H1 (cell line): Measurements from ENCODE around the gene CD164L2. TPM values are rescaled to one million over a fixed set of nuclear protein-coding genes. Genes with fewer than 3 reads are reported as not detected.
A peak's percentile ranks its signal among the peaks of the same experiment; 100 is the strongest.

Source experiments
- CTCF ChIA-PET: fragments of 300-600 bp; sonication (Branson Sonifier 250); formaldehyde crosslinking; loops from one replicate; lab custom pipeline; 2021; ENCODE audit not compliant: partially characterized antibody; lab: Charles Lee
- POLR2A ChIA-PET: fragments of 300-600 bp; sonication (Branson Sonifier 250); formaldehyde crosslinking; loops from one replicate; lab custom pipeline; 2021; ENCODE audit warnings: inconsistent platforms; ENCODE audit not compliant: partially characterized antibody; lab: Charles Lee
- DNase-seq, 2 experiments: peaks; one replicate each; pipeline versions ENCODE4 v3.0.0 to v3.0.0-alpha.2; 2010 to 2022; ENCODE audit warnings: low spot score in 2 of 2, low read depth in 1 of 2, mixed read lengths in 1 of 2
- FAIRE-seq: peaks from 2 replicates; lab custom pipeline; 2011; peaks lifted over from hg19 to GRCh38; lab: Jason Lieb, UNC
- H2AFZ ChIP-seq: 2 replicates; pipeline ENCODE4 v1.8.1; 2012; ENCODE audit warnings: low read length, inconsistent platforms
- H2AK5ac ChIP-seq: 2 replicates; pipeline ENCODE4 v1.6.1; 2013; ENCODE audit warnings: low read depth, low read length
- H2BK120ac ChIP-seq: replicated peaks from 2 replicates; pipeline ENCODE3; 2013; ENCODE audit warnings: low read depth, low read length, inconsistent platforms
- H2BK12ac ChIP-seq: 2 replicates; pipeline ENCODE4 v1.6.1; 2013; ENCODE audit warnings: low read depth, low read length
- H2BK15ac ChIP-seq: 2 replicates; pipeline ENCODE4 v1.6.1; 2013; ENCODE audit warnings: low read length
- H2BK20ac ChIP-seq: 2 replicates; pipeline ENCODE4 v1.6.1; 2013; ENCODE audit warnings: low read length
- H2BK5ac ChIP-seq: 2 replicates; pipeline ENCODE4 v1.6.1; 2013; ENCODE audit warnings: low read depth, low read length
- H3K14ac ChIP-seq: 2 replicates; pipeline ENCODE4 v1.6.1; 2013; ENCODE audit warnings: inconsistent platforms; ENCODE audit not compliant: insufficient read length
- H3K18ac ChIP-seq: 2 replicates; pipeline ENCODE4 v1.6.1; 2013; ENCODE audit warnings: low read length; ENCODE audit errors: extremely low read depth
- H3K23ac ChIP-seq: 2 replicates; pipeline ENCODE4 v1.6.1; 2013; ENCODE audit warnings: inconsistent platforms; ENCODE audit not compliant: insufficient read length
- H3K23me2 ChIP-seq: 2 replicates; pipeline ENCODE4 v1.6.1; 2013; ENCODE audit warnings: low read depth, low read length
- H3K27ac ChIP-seq: 2 replicates; pipeline ENCODE4 v1.6.1; 2011; ENCODE audit warnings: low read depth, low read length, inconsistent platforms
- H3K27me3 ChIP-seq, 4 experiments: replicated peaks in 1 of 4; 1 replicate in 1 of 4; 2 replicates in 3 of 4; pipeline versions ENCODE4 v1.6.1 to v1.8.1; 2011 to 2013; ENCODE audit warnings: low read length in 3 of 4, mild to moderate bottlenecking in 3 of 4, inconsistent platforms in 2 of 4, mixed read lengths in 2 of 4, moderate library complexity in 1 of 4; ENCODE audit not compliant: control insufficient read depth in 3 of 4, insufficient read depth in 3 of 4; ENCODE audit errors: extremely low read depth in 1 of 4
- H3K36me3 ChIP-seq, 4 experiments: 2 replicates each; pipeline versions ENCODE4 v1.6.1 to v1.8.1; 2011 to 2013; ENCODE audit warnings: mild to moderate bottlenecking in 4 of 4, low read length in 3 of 4, moderate library complexity in 2 of 4, control low read depth in 1 of 4, inconsistent platforms in 1 of 4; ENCODE audit not compliant: insufficient read depth in 4 of 4, control insufficient read depth in 2 of 4
- H3K4ac ChIP-seq: replicated peaks from 2 replicates; pipeline ENCODE3; 2013; ENCODE audit warnings: low read length, low read depth, mixed read lengths, inconsistent platforms; ENCODE audit not compliant: insufficient read length
- H3K4me1 ChIP-seq, 4 experiments: replicated peaks in 1 of 4; 1 replicate in 1 of 4; 2 replicates in 3 of 4; pipeline versions ENCODE4 v1.6.1 to v1.8.1; 2011 to 2013; ENCODE audit warnings: low read length in 3 of 4, inconsistent platforms in 2 of 4, mixed read lengths in 1 of 4; ENCODE audit not compliant: insufficient read depth in 4 of 4, control insufficient read depth in 3 of 4
- H3K4me2 ChIP-seq, 2 experiments: 2 replicates each; pipeline versions ENCODE4 v1.6.1 to v1.8.1; 2011 to 2013; ENCODE audit warnings: low read depth in 2 of 2, low read length in 2 of 2, control low read depth in 1 of 2, inconsistent platforms in 1 of 2, mild to moderate bottlenecking in 1 of 2; ENCODE audit not compliant: insufficient read depth in 1 of 2
- H3K4me3 ChIP-seq, 4 experiments: fragments of 200-600, 300-600 bp in 1 of 4; sonication (generic), shearing (Covaris generic), sonication (Bioruptor Twin) in 1 of 4; 2 replicates each; pipeline versions ENCODE4 v1.5.1 to v1.8.1; 2011 to 2016; ENCODE audit warnings: low read length in 4 of 4, low read depth in 3 of 4, control low read depth in 2 of 4, inconsistent platforms in 2 of 4, mild to moderate bottlenecking in 2 of 4, mixed read lengths in 1 of 4, moderate library complexity in 1 of 4; ENCODE audit not compliant: insufficient read depth in 2 of 4; ENCODE audit errors: extremely low read depth in 1 of 4
- H3K56ac ChIP-seq: replicated peaks from 2 replicates; pipeline ENCODE3; 2013; ENCODE audit warnings: low read depth, mild to moderate bottlenecking, mixed read lengths, low read length, inconsistent platforms; ENCODE audit not compliant: insufficient read length
- H3K79me1 ChIP-seq: 2 replicates; pipeline ENCODE4 v1.6.1; 2013; ENCODE audit warnings: low read depth, low read length, control low read depth
- H3K79me2 ChIP-seq, 2 experiments: 2 replicates each; pipeline versions ENCODE4 v1.6.1 to v1.8.1; 2012 to 2013; ENCODE audit warnings: low read length in 2 of 2, mild to moderate bottlenecking in 2 of 2, inconsistent platforms in 1 of 2; ENCODE audit not compliant: insufficient read depth in 2 of 2, control insufficient read depth in 1 of 2
- H3K9ac ChIP-seq, 4 experiments: replicated peaks in 1 of 4; 1 replicate in 1 of 4; 2 replicates in 3 of 4; pipeline versions ENCODE4 v1.6.1 to v1.8.1; 2011 to 2013; ENCODE audit warnings: low read depth in 3 of 4, low read length in 3 of 4, control low read depth in 2 of 4, mild to moderate bottlenecking in 2 of 4, moderate library complexity in 2 of 4, inconsistent platforms in 1 of 4; ENCODE audit errors: extremely low read depth in 1 of 4
- H3K9me3 ChIP-seq, 2 experiments: 2 replicates each; pipeline versions ENCODE4 v1.6.1 to v1.8.1; 2012 to 2013; ENCODE audit warnings: mild to moderate bottlenecking in 2 of 2, moderate library complexity in 2 of 2, control low read depth in 1 of 2, inconsistent platforms in 1 of 2, low read depth in 1 of 2, low read length in 1 of 2, mixed read lengths in 1 of 2; ENCODE audit not compliant: insufficient read depth in 2 of 2
- H4K20me1 ChIP-seq, 2 experiments: replicated peaks in 1 of 2; 2 replicates each; pipeline versions ENCODE3 to v1.8.1; 2011 to 2013; ENCODE audit warnings: inconsistent platforms in 2 of 2, low read length in 2 of 2, mild to moderate bottlenecking in 1 of 2; ENCODE audit not compliant: insufficient read depth in 2 of 2, control insufficient read depth in 1 of 2
- H4K5ac ChIP-seq: 2 replicates; pipeline ENCODE4 v1.6.1; 2013; ENCODE audit warnings: low read length, low read depth, mixed read lengths, inconsistent platforms; ENCODE audit not compliant: insufficient read length
- H4K8ac ChIP-seq: 2 replicates; pipeline ENCODE4 v1.8.0; 2013; ENCODE audit warnings: mild to moderate bottlenecking, moderate library complexity, low read length, inconsistent platforms; ENCODE audit not compliant: insufficient read depth; ENCODE audit errors: extremely low read depth
- H4K91ac ChIP-seq: replicated peaks from 2 replicates; pipeline ENCODE3; 2013; ENCODE audit warnings: low read length, mixed read lengths, inconsistent platforms; ENCODE audit not compliant: insufficient read length
- POLR2A ChIP-seq, 2 experiments: IDR thresholded peaks; 1 replicate in 1 of 2; 2 replicates in 1 of 2; pipeline ENCODE4 v1.6.1; 2011; ENCODE audit warnings: low read depth in 2 of 2, low read length in 2 of 2, mild to moderate bottlenecking in 2 of 2; ENCODE audit errors: control extremely low read depth in 1 of 2
- WGBS, 2 experiments: shearing (Covaris generic) in 1 of 2; methylation state at CpG; one replicate each; pipeline versions ENCODE4 v1.1.6 to v1.1.7; 2013 to 2015; ENCODE audit warnings: low lambda C conversion rate in 2 of 2, mixed read lengths in 2 of 2, inconsistent platforms in 1 of 2, low coverage in 1 of 2, missing lambda C conversion rate in 1 of 2; ENCODE audit not compliant: insufficient replicate concordance in 2 of 2, insufficient coverage in 1 of 2, insufficient read length in 1 of 2; ENCODE audit errors: extremely low coverage in 1 of 2, missing lambda C conversion rate in 1 of 2; 5-methylcytosine and 5-hydroxymethylcytosine counted together
- polyA plus RNA-seq, 7 experiments: library from polyadenylated mRNA; depleted of rRNA in 3 of 7; stranded (reverse) in 5 of 7; unstranded in 2 of 7; fragments of >200 nt in 5 of 7; fragments of 200-250 nt in 2 of 7; gene quantifications; 1 replicate in 5 of 7; 2 replicates in 1 of 7; 4 replicates in 1 of 7; pipeline versions ENCODE4 v1.2.1 to v1.2.3, GENCODE V29; 2011 to 2013; ENCODE audit warnings: missing spikeins in 2 of 7, mixed read lengths in 2 of 7
- total RNA-seq: library from RNA; stranded (reverse); fragmentation: NEBNext Ultra II Directional; extraction: Animal tissue kit (Norgen Biotek cat#: 25700); gene quantifications from 2 replicates; pipeline ENCODE4 v1.2.1, GENCODE V29; 2021

CD164L2 gene
- total and polyA plus RNA-seq, 2 of the 8 experiments (the other 6 are each of a cell fraction or from before 2014, with no cell fraction given) = 3.3 TPM

DNA sequence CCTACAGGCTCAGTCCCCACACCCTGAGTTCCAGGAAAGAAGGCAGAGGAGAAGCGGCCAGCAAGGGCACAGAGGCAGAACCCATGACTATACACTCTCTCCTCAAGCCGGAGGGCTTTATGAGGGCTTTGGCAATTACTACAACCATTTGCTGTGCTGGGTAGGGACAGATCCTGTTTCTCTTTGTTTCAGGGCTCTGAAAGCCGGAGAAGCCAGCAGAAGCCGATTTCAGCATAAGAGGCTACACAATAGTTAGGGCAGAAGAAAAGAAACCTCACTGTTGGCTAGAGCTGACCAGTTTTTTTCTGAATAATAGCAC is 23.2 kb upstream of the CD164L2 start:
- Histone ChIP-seq H2BK12ac (no peak overlapping the region), H4K8ac (no peak overlapping the region), H2AFZ (no peak overlapping the region), H3K4me2 (peak overlapping the region in 1 of 2 experiments; percentile 24; a peak in 2 of 4 replicates), H2BK120ac (no peak overlapping the region), H3K14ac (no peak overlapping the region), H3K9ac (peak overlapping the region in 3 of 4 experiments; percentile 29 to 43 (median 39); a peak in 4 of 7 replicates), H4K91ac (no peak overlapping the region), H2AK5ac (0 out of 2 replicates have a peak overlapping the region, but pooled peaks have one; percentile 10), H3K4ac (no peak overlapping the region), H3K9me3 (no peaks in the 10 kb centered on the region), H3K4me1 (peaks cover 9 to 30% (median 17%) of the 10 kb centered on the region in 4 experiments), H3K4me3 (no peak overlapping the region), H4K5ac (no peak overlapping the region), H4K20me1 (peaks cover 0 to 2% of the 10 kb centered on the region in 2 experiments), H2BK20ac (no peak overlapping the region), H3K56ac (no peak overlapping the region), H3K18ac (no peak overlapping the region), H3K36me3 (peaks cover 0 to 30% (median 16%) of the 10 kb centered on the region in 4 experiments; a peak in 6 of 8 replicates), H3K27ac (peak overlapping the region; percentile 71), H2BK15ac (no peak overlapping the region), H3K23me2 (no peaks in the 10 kb centered on the region), H3K79me1 (no peaks in the 10 kb centered on the region; the same call in 1 of the 2 replicates), H3K79me2 (no peaks in the 10 kb centered on the region), H3K23ac (no peak overlapping the region), H3K27me3 (no peaks in the 10 kb centered on the region), H2BK5ac (peak overlapping the region; percentile 74)
- WGBS, 2 experiments = 75% methylated on average over 4 of the region's 4 CpGs; no CpG with 5 or more reads in 1 of the 2 experiments
- DNase-seq = no peak
- FAIRE-seq = no peak
- POLR2A ChIA-PET = interaction anchor here (1.2 to 1.5 kb wide), 2 partner anchors 10 to 24 kb away, joined by 4 to 5 read pairs; no protein-coding TSS in a partner anchor
- CTCF ChIA-PET = interaction anchor here (0.6 to 37.8 kb wide), 20 partner anchors 8 to 1175 kb away, joined by 3 to 863 read pairs (median 4); partner anchors contain the start of gene MAP3K6
- TF ChIP-seq POLR2A (IDR thresholded peaks at IDR 0.05; ENCODE audit: control extremely low read depth in 1 of 2, low read depth in 2 of 2, low read length in 2 of 2) = no peak
